HG02981 (cell line): ENCODE results near the gene ATP6V0A1.

Experiments used
- ATAC-seq: cut with Tn5 transposase; IDR thresholded peaks from one replicate; pipeline ENCODE4 v1.9.1; 2021; ENCODE audit warnings: mild to moderate bottlenecking, moderate library complexity; ENCODE audit not compliant: unreplicated experiment

ATP6V0A1 gene

DNA sequence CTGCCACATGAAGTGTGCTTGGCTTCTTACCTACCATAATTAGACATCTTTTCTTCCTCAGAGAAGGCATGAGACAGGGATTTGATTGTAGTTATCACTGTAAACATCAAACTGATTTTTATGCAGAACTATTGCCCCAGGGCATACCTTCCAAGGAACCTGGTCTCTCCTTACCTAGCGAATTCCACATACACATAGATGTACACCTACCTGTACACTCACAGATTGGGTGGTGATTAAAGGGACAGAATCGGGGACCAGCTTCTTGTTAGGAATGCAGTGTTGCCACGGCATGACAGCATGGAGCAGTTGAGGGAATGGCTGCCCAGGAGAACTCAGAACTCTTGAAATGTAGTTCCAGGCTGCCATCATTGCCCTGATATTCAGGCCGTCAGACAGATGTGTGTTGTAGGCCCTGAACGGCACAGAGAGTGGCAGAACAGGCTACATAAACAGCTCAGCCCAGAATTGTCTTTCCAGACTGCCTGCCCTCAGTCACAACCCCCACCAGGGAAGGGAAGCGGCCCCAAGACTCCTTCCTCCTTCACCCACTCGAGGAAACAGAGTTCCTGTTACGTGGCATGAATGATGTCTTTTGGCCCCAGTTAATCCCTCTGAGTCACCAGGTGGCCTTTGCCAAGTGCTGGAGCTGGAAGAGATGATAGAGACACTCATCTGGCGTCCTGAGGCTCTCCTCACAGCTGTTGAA, 59.5 kb downstream of the ATP6V0A1 start:
- no peak for ATAC-seq

DNA sequence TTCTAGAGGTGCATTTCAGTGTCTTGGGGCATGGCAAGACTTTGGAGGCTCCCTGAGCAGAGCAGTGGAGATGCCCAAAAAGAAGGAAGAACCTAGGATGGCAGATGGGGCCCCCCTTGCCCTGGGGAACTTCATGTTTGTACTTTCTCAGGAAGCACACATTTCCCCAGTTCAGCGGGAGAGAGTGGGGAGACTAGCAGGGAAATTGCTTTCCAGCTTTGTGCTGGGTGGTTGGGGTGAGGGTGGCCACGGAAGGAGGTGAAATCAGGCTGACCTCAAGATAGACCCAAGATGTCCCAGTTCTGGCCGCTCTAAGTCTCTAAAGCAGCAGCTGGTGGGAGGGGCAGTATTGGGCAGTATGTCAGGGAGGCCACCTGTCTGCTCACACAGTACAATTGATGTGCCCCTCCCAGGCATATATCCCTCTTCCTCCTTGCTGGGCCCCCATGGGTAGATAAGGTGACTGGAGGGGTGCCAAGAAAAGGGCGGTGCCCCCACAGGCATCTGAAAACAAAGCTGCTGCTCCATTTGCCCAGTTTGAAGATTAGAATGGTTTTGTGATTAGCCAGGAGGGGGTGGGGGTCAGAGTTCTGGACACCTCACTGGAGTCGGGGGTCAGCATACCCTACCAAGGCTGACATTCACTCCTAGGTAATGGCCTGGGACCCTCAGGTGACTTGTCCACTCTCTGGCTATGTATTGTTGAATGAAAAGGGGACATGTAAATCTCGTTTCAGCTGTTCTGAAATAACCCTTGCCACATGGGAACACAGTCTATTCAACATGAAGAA, 60.3 kb downstream of the ATP6V0A1 start:
- no peak for ATAC-seq

DNA sequence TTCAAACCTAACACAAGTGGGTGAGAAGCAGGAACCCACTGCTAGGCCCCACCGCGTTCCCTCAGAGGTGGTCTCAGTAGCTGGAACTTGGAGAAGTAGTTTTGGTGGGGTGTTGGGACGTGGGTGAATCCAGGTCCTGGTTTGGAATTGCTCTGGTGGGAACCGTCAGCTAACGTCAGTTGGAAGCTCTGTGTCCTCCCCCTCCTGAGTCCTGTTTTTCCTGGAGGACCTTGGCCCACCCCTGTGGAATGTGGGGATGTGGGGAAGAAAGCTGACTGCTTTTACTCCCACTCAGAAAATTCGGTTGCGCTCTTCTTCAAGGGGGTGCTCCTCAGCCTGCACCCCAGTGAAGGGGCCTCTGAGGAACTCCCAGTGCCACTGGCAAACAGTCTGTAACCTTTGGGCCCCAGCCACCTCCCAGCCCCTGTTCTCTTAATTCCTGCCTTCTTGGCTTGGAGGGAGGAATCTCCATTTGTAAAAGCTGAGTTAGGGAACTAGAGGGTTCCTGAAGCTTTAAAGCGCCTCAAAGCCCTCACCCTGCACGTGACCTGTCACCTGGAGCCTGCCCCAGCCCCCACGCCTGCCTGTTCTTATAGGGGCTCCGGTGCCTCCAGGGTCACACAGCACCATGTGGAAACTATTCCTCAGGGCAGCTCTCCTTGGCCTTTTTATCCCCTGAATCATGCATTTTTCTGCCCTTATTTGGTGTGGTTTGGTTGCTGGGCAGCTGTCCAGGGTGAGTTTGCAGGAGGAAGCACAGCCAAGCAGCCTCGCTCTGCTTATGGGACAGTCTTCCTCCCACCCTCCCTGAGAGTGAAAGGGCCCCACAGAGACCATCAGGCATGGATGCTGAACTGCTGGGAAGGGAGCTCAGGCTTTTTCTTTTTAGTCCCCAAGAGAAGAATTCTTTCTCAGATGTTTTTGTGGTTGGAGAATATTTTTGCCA, 61.1 kb downstream of the ATP6V0A1 start:
- no peak for ATAC-seq

DNA sequence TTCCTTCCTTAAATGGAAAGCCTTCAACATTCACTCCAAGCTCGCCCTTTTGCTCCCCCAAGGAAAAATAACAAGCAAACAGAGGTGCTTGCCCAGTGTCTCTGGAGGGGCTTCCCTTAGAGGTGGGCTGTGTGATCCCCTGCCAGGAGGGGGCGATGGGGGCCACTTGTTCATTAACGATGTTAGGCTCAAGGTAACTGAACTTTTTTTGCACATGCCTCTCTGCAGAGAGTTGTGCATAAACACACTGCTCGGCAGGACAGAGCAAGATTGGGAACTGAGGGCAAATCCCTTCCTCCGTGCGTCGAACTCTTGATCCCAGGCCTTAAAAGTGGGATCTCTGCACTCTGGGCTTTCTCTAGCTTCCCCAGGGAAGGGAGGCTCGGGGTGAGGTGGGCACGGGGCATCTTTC, 61.9 kb downstream of the ATP6V0A1 start:
- ATAC-seq, result no peak

DNA sequence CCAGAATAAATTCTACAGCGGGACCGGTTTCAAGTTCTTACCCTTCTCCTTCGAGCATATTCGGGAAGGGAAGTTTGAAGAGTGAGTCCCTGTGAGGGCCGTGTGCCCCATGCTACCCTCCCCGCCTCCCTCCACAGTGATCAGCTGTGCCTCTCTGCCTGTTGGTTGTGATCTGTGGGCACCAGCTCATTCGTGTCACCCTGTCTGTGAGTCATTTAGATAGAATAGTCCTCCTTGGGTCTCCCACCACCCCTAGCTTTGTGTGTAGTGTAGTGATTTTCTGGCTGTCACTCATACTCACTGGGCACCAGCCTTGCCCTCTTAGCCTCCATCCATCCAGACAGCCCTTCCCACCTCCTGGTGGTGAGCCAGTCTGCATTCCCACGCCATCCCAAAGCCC, 62.4 kb downstream of the ATP6V0A1 start:
- ATAC-seq, result no peak

DNA sequence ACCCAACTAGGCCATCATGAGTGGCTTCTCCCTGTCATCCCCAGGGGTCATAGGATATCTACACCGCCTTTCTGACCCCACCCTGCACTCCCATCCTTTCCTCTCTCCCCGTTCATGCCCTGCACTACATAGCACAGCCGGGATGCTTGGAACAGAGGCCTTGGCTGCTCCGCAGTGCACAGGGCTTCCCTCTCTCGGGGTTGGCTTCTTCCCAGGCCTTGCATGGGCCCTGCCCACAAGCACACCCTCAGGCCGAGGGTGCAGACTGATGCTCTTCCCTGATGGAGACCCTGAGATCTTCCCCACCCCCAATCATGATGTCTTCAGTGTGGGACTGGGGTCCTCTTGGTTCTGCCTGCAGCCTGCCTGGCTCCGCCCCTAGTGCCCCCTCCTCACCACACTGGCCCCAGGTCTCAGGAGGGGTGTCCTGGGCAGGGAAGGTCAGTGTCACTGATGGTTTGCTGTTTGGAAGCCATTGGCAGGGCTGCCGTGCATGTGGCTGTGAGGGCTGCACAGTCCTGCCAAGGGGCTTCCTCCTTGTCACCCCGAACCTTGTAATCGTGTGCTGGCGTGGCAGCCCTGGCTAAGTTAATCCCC, 63.1 kb downstream of the ATP6V0A1 start:
- no peak for ATAC-seq

DNA sequence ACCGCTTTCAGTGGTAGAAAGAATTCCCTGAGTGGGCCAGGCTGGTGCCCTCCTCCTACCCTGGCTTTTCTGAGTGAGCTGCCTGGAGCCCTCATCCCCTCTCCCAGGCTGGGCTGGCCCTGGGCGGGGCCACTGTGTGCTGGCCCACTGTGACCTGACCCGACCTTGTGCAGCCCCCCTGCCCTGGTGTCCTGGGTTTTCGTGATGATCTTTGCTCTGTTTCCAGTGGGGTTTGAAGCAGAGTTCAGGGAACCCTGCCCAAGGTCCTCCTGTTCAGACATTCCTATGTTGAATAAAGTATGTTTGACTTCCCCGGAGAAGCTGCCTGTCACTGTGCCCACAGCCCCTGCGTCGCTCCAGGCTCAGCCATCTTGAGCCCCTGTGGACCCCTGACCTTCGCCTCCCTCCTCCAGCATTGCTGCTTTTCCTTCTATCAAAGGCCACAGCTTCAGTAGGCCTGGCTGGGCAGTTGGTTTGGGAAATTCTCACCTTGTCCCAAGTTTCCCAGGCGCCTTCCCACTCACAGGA, 63.6 kb downstream of the ATP6V0A1 start:
- no peak for ATAC-seq

DNA sequence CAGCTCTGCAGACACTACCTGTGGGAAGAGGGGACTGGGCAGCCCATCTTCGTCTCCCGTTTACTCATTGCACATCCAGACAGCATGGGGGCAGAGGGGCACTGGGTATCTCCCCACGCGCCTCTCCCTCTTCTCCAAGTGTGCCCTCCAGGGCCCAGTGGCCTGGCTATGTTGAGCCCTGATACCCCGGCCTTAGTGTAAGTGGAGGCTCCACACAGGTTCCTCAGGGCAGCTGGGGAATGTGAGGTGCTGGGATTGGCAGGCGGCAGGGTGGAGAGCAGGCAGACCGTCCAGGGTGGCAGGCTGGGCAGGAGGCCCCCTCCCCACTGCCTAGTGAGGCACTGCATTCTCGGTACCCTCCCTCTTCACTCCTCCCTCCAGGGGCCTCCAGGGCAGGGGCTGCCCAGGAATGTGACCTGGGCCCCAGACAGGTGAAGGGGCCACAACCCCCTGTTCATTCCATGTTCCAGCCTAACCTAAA, 64.2 kb downstream of the ATP6V0A1 start:
- no peak for ATAC-seq

DNA sequence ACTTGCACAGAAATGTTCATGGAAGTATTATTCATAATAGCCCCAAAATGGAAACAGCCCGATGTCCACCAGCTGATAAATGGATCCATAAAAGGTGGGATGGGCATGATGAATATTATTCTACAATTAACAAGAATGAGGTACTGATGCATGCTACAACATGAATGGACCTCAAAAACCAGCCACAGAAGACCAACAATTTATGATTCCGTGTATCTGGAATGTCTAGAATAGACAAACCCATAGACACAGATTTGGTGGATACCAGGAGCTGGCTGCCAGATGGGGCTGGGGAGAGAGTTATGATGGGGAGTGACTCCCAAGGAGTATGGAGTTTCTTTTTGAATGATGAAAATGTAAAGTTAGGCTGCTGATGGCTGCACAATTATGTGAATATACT, 66.5 kb downstream of the ATP6V0A1 start:
- no peak for ATAC-seq

DNA sequence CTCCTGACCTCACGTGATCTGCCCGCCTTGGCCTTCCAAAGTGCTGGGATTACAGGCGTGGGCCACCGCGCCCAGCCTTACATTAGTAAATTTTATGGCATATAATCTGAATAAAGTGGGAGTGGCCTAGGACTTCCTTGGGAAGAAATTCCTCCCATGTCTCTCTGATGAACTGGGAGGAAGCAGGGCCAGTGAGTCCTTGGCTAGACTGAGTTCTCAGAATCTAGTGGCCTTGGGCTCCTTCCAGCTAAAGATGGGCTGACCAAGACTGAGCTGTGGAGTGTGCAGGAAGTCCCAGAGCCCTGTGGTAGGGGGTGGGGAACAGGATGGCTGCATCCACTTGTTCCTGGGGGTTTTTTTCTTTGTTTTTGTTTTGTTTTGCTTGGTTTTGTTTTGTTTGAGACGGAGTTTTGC, 67.4 kb downstream of the ATP6V0A1 start:
- no peak for ATAC-seq

DNA sequence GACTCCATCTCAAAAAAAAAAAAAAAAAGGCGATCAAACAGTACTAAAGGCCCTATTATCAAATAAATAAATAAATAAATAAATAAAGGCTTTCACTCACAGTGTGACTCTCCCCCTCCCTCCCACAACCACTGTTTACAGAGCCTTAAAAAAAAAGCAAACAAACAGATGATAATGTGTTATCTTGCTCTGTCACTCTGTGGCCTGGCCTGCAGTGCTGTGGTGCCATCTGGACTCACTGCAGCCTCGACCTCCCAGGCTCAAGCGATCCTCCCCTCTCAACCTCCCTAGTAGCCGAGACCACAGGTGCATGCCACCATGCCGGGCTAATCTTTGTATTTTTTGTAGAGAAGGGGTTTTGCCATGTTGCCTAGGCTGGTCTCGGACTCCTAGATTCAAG, 69.3 kb downstream of the ATP6V0A1 start:
- no peak for ATAC-seq

DNA sequence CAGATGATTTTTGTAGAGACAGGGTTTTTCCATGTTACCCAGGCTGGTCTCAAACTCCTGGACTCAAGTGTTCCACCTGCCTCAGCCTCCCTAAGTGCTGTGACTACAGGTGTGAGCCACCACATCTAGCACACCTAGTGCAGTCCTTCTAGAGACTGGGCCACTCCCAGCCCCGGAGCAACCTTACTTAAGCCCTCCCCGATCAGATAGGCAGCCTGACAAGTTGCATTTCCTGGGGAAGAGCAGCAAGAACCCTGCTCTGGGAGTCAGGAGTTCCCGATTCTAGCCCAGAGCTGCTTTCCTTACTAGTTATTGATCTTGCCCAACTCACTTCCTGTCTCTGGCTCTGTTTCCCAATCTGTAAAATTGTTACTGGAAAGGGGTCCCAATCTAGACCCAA, 70.4 kb downstream of the ATP6V0A1 start:
- ATAC-seq, result no peak

DNA sequence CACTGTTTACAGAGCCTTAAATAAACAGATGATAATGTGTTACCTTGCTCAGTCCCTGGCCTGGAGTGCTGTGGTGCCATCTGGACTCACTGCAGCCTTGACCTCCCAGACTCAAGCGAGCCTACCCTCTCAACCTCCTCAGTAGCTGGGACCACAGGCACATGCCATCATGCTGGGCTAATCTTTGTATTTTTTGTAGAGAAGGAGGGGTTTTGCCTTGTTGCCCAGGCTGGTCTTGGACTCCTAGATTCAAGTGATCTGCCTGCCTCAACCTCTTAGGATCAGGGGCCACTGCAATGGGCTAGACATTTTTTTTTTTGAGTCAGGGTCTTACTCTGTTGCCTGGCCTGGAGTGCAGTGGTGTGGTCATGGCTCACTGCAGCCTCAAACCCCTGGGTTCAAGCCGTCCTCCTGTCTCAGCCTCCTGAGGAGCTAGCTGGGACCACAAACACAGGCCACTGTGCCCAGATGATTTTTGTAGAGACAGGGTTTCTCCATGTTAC, 72.3 kb downstream of the ATP6V0A1 start:
- ATAC-seq, result no peak

DNA sequence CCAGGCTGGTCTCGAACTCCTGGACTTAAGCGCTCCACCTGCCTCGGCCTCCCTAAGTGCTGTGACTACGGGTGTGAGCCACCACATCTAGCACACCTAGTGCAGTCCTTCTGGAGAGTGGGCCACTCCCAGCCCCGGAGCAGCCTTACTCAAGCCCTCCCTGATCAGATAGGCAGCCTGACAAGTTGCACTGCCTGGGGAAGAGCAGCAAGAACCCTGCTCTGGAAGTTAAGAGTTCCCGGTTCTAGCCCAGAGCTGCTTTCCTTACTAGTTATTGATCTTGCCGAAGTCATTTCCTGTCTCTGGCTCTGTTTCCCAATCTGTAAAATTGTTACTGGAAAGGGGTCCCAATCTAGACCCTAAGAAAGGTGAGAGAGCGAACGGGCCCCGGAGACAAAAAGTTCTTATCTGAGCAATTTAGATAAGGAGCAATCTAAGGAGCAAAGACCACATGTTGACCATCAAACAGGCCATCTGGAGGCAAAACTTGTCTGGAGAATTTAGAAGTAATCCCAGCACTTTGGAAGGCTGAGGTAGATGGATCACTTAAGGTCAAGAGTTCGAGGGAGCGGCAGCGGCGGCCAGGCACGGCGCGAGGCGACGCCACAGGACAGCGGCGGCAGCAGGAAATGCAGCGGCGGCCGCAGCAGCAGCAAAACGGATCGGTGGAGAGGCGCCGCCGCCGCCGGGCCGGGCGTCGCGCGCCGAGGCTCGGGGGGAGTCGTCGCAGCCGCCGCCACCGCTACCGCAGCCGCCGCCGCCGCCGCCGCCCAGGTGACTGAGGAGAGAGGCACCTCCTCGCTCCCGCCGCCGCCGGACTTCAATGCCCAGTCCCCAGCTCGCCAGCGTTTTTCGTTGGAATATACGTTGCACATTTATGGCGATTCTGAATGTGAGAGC, 73.0 kb downstream of the ATP6V0A1 start:
- no peak for ATAC-seq

DNA sequence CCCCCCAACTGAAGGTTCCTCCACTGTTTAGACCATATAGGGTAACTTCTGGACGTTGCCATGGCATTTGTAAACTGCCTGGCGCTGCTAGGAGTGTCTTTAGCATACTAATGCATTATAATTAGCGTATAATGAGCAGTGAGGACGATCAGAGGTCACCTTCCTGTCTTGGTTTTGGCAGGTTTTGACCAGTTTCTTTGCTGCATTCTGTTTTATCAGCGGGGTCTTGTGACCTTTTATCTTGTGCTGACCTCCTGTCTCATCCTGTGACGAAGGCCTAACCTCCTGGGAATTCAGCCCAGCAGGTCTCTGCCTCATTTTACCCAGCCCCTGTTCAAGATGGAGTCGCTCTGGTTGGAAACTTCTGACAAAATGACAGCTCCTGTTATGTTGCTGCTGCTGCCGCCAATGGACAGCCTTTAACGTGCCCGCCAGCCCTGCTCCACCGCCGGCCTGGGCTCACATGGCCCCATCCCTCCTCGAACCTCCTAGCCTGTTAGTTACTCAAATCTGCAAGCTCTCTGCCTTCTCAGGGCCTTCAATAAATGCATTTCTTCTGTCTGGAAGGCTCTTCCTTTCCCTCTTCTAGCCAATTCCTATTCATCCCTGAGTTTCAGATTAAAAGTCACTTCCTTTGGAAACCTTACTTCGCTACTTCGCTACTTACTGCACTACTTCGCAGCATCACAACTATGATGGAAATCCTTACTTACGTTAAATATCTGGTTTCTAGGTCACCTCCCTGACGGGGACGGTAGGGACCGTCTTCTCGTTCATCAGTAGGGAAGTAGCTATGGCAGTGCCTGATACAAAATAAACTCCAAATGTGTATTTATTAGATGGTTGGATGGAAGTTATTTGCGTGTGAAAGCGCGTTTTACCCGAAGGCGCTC, 76.7 kb downstream of the ATP6V0A1 start:
- peak; percentile 6 for ATAC-seq

DNA sequence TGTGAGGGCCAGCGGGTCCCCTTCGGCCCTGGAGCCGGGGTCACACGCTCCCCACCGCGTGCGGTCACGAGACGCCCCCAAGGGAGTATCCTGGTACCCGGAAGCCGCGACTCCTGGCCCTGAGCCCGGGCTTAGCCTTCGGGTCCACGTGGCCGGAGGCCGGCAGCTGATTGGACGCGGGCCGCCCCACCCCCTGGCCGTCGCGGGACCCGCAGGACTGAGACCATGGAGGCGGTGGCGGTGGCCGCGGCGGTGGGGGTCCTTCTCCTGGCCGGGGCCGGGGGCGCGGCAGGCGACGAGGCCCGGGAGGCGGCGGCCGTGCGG, 77.3 kb downstream of the ATP6V0A1 start, which contains the start of gene NAGLU:
Gene NAGLU (plus strand): TSS at position 194 of the 324 bp plus-strand sequence. CDS start 32 bp downstream, at position 226.
- peak; percentile 80 for ATAC-seq

DNA sequence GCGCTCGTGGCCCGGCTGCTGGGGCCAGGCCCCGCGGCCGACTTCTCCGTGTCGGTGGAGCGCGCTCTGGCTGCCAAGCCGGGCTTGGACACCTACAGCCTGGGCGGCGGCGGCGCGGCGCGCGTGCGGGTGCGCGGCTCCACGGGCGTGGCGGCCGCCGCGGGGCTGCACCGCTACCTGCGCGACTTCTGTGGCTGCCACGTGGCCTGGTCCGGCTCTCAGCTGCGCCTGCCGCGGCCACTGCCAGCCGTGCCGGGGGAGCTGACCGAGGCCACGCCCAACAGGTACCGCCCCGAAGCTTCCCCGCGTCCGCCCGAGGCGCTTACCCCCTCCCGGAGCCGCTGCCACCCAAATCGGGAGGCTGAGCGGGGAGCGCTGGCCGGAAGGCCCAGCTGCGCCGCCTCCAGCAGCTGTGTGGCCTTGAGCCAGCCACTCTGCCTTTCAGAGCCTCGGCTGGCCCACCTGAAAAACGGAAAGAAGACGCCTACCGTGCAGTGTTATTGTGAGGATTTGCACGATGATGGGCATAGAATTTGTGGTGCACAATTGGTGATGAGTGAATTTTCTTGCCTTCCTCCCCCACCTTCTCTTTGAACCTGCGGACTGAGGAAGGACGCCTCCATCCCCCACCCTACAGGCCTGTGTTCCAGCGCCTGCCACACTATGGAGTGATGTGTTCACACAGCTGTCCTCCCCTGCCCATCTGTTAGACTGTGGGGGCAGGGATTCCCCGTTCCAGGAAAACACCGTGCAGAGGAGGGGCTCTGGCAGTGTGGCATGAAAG, 77.9 kb downstream of the ATP6V0A1 start:
- peak; percentile 56 for ATAC-seq
